Activated CD4-positive, alpha-beta T cell treated with anti-CD3 and anti-CD28 coated beads, Interleukin-10, Interleukin-2, amounts not matched to agents 100 ng/mL and 50 ng/mL, durations not matched to agents 16 hours and 8 hours (primary cell): ENCODE results near the gene PCMTD2.

Experiments
- DNase-seq: peaks from one replicate; pipeline ENCODE4 v3.0.0-alpha.2; 2020

The PCMTD2 gene

DNA sequence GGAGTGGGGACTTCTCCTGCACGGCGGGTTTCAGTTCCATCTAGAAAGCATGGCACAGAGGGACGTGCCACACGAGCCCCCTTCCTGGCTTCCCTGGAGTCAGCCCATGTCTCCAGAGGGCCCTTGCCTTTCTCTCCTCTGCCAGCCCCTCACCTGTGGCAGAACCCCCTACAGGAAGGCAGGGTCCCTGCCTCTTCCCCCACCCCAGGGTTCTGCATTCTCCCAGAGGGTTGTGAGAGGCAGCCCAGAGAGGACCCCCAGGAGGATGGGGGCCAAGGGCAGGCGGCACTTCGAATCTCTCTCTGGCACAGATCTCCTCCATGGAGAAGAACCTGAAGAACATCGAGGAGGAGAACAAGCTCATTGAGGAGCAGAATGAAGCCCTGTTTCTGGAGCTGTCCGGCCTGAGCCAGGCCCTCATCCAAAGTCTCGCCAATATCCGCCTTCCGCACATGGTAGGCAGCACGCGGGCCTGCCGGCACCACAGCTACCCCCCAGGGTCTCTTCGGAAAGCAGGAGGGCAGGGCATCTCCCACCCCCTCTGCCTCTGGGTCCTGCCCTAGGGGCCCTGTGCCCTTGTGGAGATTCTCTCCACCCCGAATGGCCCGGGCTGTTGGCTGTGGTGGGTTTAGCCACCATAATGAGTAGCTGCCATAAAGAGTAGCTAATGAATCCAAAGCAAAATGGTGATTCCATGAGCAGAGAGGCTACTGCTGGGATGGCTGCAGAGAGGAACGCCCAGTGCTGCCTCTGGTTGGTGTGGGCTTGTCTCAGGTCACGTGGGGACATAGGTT, 15.9 kb upstream of the PCMTD2 start:
- no peak for DNase-seq

DNA sequence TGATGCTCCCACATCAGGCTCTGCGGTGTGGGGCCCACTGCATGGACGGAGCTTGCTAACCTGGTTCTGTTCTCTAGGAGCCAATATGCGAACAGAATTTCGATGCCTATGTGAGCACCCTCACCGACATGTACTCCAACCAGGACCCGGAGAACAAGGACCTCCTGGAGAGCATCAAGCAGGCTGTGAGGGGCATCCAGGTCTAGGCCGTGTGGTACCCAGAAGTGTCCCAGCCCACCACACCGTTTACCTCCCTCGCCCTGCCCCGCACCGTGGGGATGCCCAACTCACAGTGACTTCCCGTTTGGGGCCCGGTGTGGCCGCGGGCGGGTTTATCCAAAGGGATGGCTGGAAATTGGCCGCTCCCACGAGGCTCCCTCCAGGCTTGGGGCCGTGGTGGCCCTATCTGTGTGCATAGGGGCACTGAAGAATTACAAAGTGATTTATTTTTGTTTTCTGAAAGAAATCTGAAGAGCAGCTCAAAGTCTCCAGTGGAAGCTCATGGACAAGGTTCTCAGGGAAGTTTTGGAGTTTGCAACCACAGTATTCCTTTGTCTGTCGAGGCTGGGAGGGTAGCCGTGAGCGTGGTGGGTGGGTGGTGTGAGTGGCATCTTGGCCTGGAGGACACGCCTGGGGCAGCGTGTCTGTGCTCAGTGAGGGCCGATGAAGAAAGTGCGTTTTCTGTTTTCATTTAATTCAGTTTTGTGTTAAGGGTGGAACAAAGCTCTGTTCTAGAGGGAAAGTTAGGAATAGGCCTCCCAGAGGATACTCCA, 15.1 kb upstream of the PCMTD2 start:
- DNase-seq: no peak

DNA sequence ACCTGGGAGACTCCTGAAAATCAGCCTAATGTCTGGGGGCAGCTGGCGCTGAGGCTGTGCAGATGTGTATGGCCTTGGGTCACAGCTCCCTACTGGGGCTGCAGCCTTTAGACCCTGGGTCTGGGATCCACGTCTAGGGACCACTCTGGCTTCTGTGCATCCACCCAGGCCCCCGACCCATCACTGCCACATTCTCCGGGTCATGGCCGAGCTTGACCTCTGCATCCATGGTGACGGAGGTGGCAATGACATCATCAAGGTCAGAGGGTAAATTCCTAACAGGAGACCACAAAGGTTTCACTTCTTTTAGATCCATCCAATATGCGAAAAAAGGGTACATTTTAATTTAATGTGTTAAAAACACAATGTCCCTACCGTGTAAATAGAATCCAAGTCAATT, 14.5 kb upstream of the PCMTD2 start:
- DNase-seq: no peak

DNA sequence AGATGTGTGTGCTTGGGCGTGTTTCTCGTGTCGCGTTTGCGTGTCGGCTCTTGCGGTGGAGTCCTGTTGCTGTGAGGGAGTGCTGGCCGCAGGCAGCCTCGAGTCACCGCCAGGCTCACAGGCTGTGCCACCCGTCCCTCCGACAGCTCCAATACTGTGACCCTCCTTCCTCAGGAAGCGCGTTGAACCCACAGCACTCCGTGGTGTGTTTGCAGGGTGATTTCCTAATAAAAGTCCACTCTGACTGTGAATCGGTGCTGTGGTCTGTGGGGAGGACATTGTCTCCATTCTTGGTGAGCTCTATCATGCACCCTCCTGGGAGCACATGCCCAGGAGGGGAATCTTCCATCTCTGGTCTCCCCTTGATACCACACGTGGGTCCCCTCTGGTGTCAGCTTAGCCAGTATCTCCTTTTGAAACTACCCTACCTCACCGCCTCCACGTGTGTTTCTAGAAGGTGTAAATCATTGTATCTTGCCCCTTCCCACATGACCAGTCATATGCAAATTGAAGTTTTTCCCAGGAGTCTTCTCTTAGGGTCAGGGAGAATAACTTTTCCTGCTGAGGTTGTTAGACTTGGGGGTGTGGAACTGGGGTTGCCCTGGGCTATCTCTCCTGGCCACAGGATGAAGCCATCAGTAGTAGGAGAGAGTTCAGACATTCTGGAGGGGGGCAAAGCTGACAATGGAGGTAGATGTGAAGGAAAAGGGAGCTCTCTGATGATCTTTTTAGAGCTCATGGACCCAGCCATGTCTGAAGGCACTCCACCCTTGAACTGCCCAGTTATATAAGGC, 13.3 kb upstream of the PCMTD2 start:
- DNase-seq: no peak

DNA sequence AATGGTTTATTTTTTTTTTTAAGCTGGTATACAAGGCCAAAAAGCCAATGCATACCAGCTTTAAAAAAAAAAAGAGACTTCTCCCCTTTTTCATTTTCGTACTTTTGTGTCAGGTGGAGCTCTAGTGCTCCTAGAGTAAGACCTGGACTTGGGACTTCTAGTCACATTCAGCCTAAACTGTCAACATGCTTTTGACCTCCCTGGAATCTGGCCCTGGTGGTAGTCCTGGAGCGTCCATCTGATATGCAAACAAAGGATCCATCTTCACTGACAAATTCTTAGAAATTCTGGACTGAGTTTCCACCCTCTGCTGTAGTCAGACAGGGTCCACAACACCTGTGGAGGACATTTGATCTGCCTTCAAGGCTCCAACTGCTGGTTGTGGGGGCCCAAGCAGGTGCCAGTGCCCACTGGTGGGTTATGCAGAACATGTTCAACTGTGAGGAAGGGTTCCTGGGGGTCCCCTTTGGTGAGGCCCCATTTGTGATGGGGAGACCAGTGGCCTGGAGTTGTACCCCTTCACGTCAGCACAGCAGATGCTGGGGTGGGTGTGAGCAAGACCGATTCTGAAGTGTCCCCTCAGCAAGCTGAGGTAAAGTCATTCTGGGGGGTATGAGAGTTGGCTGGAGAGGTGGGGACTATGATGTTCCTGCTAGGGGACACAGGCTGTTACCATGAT, 12.6 kb upstream of the PCMTD2 start:
- no peak for DNase-seq

DNA sequence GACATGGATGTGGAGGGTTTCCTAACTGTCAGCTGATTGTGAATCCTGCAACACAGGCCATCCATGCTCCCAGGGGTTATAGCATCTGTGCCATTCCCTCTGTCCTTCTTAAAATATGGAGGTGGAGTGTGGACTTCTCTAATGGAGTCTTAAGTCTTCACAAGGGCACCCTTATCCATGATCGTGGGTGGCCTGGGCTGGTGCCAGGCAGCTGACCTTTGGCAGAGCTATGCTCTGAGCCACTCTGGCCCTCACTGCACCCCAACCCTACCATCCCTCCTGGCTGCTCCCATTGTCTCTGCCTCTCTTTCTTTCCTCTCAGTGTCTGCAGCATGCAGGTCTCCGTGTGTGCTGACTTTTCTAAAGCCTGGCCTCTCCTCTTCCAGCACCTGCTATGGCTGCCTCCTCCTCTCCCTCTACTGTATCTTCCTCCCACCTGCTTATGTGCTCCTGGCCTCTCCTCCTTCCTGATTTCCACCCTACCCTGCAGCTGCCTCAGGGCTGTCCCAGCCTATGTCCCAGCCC, 11.2 kb upstream of the PCMTD2 start:
- DNase-seq: no peak

DNA sequence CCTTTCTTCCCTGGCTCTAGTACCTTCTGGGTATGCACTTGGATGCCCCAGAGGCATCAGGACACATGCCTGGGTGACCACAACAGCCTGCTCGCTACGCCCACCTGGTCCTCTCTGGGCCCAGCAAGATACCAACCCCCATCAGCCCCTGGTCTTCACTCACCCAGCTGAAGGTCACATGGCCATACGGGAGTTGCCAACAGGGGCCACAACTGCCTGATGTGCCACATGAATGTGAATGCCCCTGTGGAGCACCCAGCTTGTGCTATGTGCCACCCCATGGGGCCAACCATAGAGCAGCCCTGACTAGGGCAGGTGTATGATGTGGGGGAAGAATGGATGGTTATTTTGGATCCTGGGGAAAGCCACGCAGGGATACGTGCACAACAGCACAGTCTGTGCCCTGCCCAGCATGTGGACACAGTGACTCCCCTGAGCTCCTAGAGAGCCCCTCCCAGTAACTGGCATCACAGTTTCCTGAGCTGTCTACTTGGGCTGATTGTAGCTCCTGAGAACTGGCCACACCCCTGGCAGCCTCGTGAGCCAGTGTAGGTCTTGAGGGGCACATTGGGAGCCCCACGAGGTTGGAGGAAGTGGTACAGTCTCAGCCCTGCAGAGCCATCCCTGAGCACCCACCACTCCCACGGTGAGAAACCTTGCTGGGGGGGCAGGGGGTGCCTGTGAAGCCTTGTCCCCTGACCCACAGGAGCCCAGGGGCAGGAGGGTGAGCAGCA, 10.5 kb upstream of the PCMTD2 start:
- DNase-seq: no peak

DNA sequence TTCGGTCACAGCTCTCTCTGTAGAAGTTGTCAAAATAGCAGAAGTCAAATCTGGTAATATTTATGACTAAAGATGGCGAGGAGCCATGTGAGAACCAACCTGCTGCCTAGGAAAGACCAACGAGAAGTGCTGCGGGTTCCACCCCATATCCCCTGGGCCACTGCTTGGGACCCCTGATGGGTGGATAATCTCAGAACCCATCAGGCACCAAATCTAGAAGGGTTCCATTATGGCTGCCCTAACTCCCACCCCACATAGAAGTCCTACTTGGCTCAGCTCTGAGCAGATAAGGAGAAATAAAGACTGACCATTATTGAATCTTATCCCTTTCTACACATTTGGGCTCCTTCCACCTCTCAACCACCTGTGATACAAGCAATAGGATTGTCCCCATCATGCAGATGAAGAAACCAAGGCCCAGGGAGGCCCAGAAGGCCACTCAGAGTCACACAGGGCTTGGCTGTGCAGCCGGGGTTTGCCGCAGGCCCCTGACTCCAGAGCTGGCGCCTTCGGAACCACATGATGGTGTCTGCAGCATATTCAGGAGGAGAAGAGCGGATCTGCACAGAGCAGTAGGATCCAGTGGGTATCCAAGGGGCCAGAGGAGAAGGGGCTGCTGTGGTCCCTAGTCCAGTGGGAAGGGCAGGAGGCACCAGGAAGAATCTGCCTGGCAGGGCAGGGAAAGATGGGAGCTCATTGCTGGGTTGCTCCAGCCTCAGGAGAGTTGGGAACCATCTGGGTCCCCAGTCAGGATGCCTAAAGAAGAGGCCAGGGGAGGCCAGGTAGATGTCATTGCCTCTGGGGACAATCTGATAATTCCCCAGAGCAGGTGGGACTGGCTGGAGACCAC, 9.6 kb upstream of the PCMTD2 start:
- DNase-seq: no peak

DNA sequence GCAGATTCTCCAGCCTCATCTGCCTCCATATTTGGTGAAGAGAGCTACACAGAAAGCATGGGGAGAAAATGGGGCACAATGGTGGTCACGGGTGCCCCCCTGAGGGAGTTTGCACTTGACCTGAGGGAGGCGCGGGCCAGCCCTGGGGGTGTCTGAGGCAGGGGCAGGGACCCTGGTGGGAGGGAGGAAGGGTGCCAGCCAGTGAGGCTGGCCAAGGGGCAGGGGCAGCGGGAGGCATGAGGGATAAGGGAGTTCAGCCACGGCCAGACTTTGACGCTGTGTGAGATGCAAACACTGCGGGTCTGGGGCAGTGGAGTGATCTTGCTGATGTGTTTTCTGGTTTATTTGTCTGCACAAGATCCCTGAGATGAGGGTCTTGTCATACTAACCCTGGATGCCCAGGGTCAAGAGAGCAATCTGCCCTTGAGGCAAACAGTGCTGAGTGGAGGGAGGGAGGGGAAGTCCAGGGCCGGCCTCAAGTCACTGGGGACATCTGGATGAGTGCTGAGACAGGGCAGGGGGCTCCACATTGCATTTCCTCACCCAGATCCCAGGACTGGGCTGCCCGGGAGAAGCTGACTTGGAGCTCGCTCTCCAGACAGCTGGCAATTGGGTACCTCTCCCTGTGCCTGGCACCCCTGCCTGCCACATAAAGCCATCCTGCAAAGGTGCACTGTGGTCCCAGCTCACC, 8.8 kb upstream of the PCMTD2 start:
- no peak for DNase-seq

DNA sequence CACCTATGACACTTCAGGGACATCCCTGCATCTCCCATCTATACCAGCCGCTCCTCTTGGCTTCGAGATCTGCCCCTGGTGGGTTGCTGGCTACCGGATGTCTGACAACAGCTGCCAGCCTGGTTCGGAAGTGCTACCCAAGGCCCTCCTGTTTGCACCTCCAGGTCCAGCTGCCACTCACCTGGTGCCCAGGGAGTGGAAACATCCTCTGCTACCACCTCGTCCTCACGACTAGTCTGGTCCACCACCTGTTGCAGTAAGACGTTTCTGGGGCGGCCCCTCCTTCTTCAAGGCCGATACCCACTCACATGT, 8.3 kb upstream of the PCMTD2 start:
- no peak for DNase-seq

DNA sequence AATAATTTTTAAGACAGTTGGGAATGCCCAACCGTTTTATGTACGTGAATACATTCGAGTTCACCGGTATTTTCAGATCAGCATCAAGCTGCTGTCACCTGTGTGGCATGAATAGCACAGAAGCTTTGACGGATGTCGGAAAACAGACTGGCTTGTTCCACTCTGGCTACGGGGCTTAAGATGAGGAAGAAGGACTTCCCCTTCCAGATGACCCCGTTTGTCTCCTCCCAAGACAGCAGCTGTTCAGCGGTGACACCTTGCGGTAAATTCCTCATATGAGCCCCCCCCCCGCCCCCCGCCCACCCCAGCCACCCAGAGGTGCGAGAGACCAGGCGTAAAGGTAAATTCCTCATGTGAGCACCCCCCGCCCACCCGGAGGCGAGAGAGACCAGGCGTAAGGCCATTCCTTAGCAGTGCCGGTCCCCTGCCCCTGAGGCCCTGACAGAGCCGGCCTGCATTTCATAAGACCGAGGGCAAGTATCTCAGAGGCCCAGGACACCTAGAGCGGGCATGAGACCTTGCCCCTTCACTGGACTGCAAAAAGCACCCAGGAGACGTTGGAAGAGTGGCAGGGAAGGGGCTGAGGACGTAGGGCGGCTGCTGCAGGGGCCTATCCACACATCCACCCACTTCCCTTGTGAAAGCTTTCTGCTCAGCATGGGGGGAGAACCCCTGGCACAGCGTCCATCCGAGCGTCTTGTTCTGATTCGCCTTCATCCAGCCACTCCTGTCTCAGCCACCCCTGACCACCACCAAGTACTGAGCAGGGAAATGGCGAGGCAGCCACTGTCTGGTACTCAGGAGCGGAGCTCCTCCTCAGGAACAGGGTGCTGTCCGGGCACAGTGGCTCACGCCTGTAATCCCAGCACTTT, 7.3 kb upstream of the PCMTD2 start:
- DNase-seq: no peak

DNA sequence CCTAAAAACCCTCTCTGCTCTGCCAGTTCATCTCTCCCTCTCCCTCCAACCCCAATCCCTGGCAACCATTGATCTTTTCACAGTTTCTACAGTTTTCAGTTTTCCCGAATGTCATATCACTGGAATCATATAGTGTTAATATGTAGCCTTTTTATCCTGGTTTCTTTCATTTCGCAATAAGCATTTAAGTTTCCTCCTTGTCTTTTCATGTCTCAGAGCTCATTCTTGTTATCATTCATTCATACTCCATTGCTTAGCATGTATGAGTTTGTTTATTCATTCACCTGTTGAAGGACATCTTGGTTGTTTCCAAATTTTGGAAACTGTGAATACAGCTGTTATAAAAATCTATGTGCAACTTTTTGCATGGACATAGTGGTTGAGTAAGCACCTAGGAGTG, 5.5 kb upstream of the PCMTD2 start:
- no peak for DNase-seq

DNA sequence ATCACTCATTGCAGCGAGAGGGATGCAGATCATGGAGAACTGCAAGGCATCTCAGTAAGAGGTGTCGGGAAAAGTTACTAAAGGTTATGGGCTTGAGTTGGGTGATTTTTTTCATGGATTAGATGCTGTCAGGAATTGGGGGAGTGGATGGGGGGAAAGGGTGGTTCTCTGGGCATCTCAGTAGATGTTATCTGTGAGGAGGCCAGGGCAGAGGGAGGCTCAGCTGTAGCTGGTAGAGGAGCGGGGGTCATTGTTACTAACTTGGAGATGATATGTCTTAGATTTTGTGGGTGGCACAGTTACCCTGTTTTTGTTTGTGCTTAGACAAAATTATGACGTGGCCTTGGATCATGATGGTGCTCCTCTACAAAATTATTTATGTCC, 2.6 kb upstream of the PCMTD2 start:
- DNase-seq: no peak

DNA sequence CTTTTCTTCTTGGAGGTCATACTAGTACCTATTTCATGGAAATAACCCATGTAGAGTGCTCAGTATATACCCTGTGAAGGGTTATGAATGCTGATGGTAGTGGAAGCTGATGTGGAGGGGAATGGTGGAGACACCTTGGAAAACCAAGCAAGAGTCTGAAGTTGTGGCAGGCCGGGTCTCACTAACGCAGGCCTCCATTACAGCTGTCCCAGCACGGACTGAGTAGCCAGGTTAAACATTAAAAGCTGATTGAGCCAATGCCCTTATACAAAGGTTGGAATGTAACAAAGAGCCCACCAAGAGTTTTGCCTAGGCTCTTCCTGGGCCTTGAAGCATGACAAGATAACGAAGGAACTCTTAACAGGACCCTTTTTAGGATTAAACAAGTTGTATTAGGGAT, 2.1 kb upstream of the PCMTD2 start:
- no peak for DNase-seq

DNA sequence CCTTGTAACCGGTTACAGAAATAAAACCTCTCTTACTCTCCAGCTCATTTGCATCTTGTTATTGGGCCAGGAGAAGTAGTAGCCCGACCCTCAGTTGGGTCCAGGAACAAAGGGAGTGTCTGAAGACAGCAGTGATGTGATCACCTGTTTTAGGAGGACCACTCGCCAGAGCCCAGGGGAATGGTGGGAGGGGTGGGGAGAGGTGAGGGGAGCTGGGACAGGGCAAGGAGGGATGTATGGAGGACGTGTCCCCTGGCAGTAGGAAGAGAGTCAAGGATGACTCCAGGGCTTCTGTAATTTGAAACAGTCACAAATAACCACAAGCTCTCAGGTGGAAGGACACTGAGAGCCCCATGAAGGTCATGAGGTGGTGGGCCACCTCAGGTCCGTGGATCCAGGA, 1.4 kb upstream of the PCMTD2 start:
- DNase-seq: no peak

DNA sequence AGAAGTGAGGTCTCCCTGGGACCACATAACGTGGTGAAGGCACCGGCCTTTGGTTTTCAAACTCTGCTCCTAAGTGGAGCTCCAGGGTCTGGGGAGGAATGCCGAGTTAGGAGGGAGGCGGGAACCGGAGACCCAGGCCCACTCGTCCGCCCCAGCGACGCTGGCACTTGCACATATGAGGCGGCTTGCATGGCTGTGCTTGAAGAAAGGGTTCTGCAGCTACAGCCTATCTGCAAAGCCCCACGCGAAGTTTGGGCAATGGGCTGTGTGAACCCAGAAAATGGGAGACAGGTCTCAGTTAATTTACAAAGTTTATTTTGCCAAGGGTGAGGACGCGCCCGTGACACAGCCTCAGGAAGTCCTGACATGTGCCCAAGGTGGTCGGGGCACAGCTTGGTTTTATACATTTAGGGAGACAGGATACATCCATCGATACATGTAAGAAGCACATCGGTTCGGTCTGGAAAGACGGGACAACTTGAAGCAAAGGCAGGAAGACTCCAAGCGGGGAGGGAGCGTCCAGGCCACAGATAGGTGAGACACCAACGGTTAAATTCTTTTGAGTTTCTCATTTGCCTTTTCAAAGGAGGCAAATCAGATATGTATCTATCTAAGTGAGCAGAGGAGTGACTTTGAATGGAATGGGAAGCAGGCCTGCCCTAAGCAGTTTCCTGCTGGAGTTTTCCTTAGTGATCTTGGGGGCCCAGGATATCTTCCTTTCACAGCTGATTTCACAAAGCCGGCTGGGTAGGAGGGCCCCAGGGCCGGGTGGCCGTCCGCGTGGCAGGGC, 782 bp upstream of the PCMTD2 start:
- no peak for DNase-seq

DNA sequence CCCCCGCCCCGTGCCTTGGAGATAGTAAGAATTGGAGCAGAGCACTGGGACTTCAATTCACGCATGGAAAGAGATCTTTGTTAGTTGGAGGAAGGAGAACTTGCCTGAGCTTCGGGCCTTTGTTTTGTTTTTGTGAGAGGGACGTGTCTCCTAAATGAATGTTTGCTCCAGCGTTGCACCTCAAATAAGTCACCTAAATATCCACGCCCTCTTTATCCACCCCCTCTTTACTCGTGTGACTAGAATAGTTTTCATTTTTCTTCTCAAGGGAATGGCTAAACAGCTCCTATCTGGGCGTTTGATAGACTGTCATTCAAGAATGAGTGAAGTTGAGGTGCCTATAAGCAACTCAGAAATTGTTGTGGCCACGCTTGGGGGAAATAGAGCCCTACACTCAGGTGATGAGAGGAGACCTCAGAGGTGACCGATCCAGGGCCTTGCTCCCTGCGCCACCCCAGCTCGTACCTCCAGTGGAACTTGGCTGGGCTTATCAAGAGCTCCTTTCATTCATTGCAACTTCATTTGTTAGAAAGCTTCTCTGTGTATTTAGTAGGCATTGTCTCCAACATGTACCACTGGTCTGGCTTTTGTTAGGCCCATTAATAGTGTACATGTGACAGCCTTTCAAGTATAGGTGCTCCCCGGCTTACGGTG, 861 bp downstream of the PCMTD2 start:
- DNase-seq: no peak

DNA sequence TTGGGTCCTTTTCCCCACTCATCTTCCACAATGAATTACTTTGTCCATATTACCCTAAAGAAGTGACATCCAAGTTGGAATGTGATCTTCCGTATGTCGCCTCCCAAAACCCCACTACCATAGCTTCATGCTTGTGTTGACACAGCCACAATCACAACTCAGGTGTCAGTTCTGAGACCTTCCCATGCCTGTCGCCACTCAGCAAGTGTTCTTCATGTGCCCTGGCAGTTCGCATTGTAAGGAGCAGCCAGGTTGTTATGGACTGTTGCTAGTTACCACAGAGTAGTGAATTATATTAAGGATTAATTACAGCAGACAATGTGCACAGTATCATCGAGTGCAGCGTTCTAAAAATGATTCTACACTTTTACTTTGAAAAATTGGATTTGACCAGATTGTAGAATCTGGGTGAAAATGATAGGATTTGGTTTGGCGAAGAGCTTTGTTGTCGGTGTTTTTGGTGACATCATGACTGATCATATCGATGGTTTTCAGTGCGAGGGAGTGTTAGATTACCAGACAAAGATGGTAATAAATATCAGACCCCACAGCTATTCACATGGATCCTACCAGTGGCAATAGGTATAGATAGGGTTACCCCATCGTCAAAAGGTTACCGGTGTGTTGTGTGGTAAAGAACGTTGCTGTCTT, 1.7 kb downstream of the PCMTD2 start:
- no peak for DNase-seq
